Activated naive CD4-positive, alpha-beta T cell treated with anti-CD3 and anti-CD28 coated beads, Interleukin-2, amount 50 U/mL, for 24 hours (primary cell): ENCODE measurements around the gene TM4SF20.
A peak's percentile ranks its signal among the peaks of the same experiment; 100 is the strongest.
"Not testable (repeated sequence)": the region's sequence is repeated elsewhere in the genome, so short reads cannot be mapped to it uniquely, and the experiment has no call there.

Source experiments
- H3K27ac Mint-ChIP-seq: one replicate; pipeline ENCODE4 v1.8.0; 2021; ENCODE audit warnings: mild to moderate bottlenecking, mixed read lengths
- H3K27me3 Mint-ChIP-seq: one replicate; pipeline ENCODE4 v1.8.0; 2021; ENCODE audit warnings: mixed read lengths
- H3K36me3 Mint-ChIP-seq: one replicate; pipeline ENCODE4 v1.8.0; 2021; ENCODE audit warnings: mixed read lengths
- H3K4me1 Mint-ChIP-seq: one replicate; pipeline ENCODE4 v1.8.0; 2021; ENCODE audit warnings: mixed read lengths
- H3K4me3 Mint-ChIP-seq: one replicate; pipeline ENCODE4 v1.8.0; 2021; ENCODE audit warnings: mild to moderate bottlenecking, mixed read lengths
- H3K9me3 Mint-ChIP-seq: one replicate; pipeline ENCODE4 v1.8.0; 2021; ENCODE audit warnings: mixed read lengths

The TM4SF20 gene

GRCh38 chr2:227406177-227407031 is 27.3 kb upstream of the TM4SF20 start:
- no peaks in the 10 kb centered on the region for H3K27me3 Mint-ChIP-seq
- H3K9me3 Mint-ChIP-seq: no peaks in the 10 kb centered on the region
- no peaks in the 10 kb centered on the region for H3K36me3 Mint-ChIP-seq
- peak overlapping the region; percentile 68 for H3K27ac Mint-ChIP-seq
- H3K4me3 Mint-ChIP-seq: no peak overlapping the region
- peaks cover 66% of the 10 kb centered on the region for H3K4me1 Mint-ChIP-seq

DNA sequence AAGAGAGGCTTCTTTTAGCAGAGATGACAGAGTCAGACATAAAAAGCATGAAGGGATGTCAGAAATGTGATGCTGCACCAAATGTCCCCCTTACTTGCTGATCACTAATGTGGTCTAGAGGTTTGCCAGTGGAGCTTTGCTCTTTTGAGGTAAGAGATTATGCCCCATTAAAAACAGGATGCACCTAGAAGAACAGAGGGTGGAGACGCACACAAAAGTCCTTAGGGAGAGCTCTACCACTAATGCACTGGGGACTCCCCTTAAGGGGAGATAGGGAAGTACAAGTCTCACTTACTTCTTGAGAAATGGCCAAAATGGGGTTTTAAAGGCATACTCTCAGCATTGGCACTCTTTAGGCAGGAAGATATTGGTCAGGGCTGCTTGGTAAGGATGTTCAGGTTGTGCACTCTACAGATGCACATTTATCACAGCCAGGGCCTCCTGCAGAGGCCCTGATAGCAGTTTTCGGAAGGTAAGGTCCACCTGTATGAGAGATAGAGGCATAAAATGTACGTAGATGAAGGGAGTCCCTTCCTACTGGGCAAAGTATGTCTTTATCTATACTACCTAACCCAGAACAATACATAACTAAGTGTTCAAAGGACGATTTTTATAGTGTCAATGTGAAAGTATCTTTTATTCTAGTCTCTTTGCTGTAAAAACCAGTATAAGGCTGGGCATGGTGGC is 25.6 kb upstream of the TM4SF20 start:
- Mint-ChIP-seq H3K27ac (peak overlapping the region; percentile 8), H3K9me3 (no peaks in the 10 kb centered on the region), H3K36me3 (no peaks in the 10 kb centered on the region), H3K4me1 (peaks cover 59% of the 10 kb centered on the region), H3K27me3 (no peaks in the 10 kb centered on the region), H3K4me3 (no peak overlapping the region)

- no peaks in the 10 kb centered on the region for H3K9me3 Mint-ChIP-seq
- peaks cover 57% of the 10 kb centered on the region for H3K4me1 Mint-ChIP-seq
- no peaks in the 10 kb centered on the region for H3K27me3 Mint-ChIP-seq
- H3K4me3 Mint-ChIP-seq: no peak overlapping the region
- H3K27ac Mint-ChIP-seq: no peak overlapping the region
- H3K36me3 Mint-ChIP-seq: no peaks in the 10 kb centered on the region
Observed at GRCh38 chr2:227402959-227403358, 23.9 kb upstream of the TM4SF20 start.

DNA sequence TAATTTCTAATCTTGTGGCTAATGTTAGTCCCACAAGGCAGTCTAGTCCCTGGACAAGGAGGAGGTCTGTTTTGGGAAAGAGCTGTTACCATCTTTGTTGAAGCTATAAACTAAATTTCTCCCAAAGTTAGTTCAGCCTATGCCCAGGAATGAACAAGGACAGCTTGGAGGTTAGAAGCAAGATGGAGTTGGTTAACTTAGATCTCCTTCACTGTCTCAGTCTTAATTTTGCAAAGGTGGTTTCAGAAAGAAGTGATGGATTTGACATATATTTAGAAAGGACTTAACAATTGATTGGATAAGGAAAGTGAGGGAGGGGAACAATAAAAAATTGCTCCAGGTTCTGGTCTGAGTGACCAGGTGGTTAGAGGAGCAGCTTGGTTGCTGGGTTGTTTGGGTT is 23.2 kb upstream of the TM4SF20 start:
- Mint-ChIP-seq H3K27ac (no peak overlapping the region), H3K27me3 (no peaks in the 10 kb centered on the region), H3K4me3 (no peak overlapping the region), H3K36me3 (no peaks in the 10 kb centered on the region), H3K4me1 (peaks cover 60% of the 10 kb centered on the region), H3K9me3 (no peaks in the 10 kb centered on the region)

GRCh38 chr2:227401550-227401949 is 22.4 kb upstream of the TM4SF20 start:
- Mint-ChIP-seq H3K9me3 (no peaks in the 10 kb centered on the region), H3K27ac (no peak overlapping the region), H3K27me3 (no peaks in the 10 kb centered on the region), H3K4me1 (peaks cover 54% of the 10 kb centered on the region), H3K36me3 (no peaks in the 10 kb centered on the region), H3K4me3 (no peak overlapping the region)

- no peak overlapping the region for H3K4me3 Mint-ChIP-seq
- H3K27ac Mint-ChIP-seq: peak overlapping the region; percentile 75
- H3K9me3 Mint-ChIP-seq: no peaks in the 10 kb centered on the region
- H3K27me3 Mint-ChIP-seq: no peaks in the 10 kb centered on the region
- H3K36me3 Mint-ChIP-seq: no peaks in the 10 kb centered on the region
- peaks cover 32% of the 10 kb centered on the region for H3K4me1 Mint-ChIP-seq
Observed at GRCh38 chr2:227398684-227399670, 19.9 kb upstream of the TM4SF20 start.

GRCh38 chr2:227397562-227397961 is 18.5 kb upstream of the TM4SF20 start:
- Mint-ChIP-seq H3K4me1 (peaks cover 22% of the 10 kb centered on the region), H3K4me3 (no peak overlapping the region), H3K27ac (no peak overlapping the region), H3K27me3 (no peaks in the 10 kb centered on the region), H3K9me3 (no peaks in the 10 kb centered on the region), H3K36me3 (no peaks in the 10 kb centered on the region)

- Mint-ChIP-seq H3K4me1 (peaks cover 8% of the 10 kb centered on the region), H3K9me3 (no peaks in the 10 kb centered on the region), H3K4me3 (no peak overlapping the region), H3K27me3 (no peaks in the 10 kb centered on the region), H3K27ac (no peak overlapping the region), H3K36me3 (no peaks in the 10 kb centered on the region)
Observed at GRCh38 chr2:227395556-227395955, 16.4 kb upstream of the TM4SF20 start.

- H3K27me3 Mint-ChIP-seq: peaks cover 2% of the 10 kb centered on the region
- peaks cover 8% of the 10 kb centered on the region for H3K4me1 Mint-ChIP-seq
- H3K4me3 Mint-ChIP-seq: no peak overlapping the region
- no peaks in the 10 kb centered on the region for H3K36me3 Mint-ChIP-seq
- H3K27ac Mint-ChIP-seq: no peak overlapping the region
- H3K9me3 Mint-ChIP-seq: no peaks in the 10 kb centered on the region
Observed at GRCh38 chr2:227394401-227394800, 15.3 kb upstream of the TM4SF20 start.

DNA sequence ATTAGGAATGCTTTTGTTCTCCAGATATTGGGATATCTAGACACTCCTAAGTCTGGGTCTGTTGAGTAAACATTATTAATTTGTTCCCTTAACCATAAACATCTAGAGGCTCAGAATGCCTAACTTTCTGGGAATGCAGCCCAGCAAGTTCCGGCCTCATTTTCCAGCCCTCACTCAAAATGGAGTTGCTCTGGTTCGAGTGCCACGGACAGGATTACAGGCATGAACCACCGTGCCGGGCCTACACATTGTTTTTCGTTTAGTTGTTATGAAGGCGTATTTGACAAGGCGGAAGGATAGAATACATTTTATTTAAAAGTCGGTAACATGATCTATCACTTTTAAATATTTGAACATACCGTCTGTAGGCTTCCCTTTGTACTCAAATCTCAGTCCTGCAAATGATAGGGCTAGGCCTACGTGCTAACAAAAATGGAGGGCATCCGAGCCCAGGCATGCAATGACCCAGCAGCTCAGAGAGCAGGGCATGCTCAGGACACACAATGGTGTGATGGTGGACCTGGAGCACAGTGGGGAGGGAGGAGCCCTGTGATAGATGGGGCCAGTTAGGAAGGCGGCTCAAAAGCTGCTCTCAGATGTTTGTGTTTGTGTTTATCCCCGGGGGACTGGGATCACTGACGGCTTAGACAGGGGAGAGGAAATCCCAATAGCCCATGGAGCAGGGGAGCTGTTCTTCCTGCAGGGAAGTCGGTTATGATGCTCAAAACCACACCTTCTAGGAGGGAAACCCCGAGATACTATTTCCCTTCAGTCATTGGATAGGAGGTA is 11.6 kb upstream of the TM4SF20 start:
- Mint-ChIP-seq H3K27ac (peak overlapping the region; percentile 63), H3K9me3 (no peaks in the 10 kb centered on the region), H3K27me3 (peaks cover 2% of the 10 kb centered on the region), H3K36me3 (no peaks in the 10 kb centered on the region), H3K4me1 (peaks cover 11% of the 10 kb centered on the region), H3K4me3 (no peak overlapping the region)

DNA sequence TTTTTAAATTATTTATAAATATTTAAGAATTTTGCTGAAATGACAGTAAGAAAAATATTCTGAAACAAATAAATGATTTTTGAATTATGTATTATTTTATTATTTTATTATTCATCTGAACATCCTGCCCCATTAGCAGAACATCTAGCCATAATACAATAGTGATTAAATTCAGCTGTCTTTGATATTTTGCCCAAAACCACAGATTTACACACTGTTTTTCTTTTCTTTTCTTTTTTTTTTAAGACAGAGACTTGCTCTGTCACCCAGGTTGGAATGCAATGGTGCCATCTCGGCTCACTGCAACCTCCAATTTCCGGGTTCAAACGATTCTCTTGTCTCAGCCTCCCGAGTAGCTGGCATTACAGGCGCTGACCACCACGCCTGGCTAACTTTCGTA is 10.6 kb upstream of the TM4SF20 start:
- H3K36me3 Mint-ChIP-seq: no peaks in the 10 kb centered on the region
- H3K9me3 Mint-ChIP-seq: no peaks in the 10 kb centered on the region
- H3K4me3 Mint-ChIP-seq: no peak overlapping the region
- H3K27me3 Mint-ChIP-seq: peaks cover 2% of the 10 kb centered on the region
- no peak overlapping the region for H3K27ac Mint-ChIP-seq
- H3K4me1 Mint-ChIP-seq: peaks cover 11% of the 10 kb centered on the region

- Mint-ChIP-seq H3K9me3 (no peaks in the 10 kb centered on the region), H3K4me1 (peaks cover 11% of the 10 kb centered on the region), H3K4me3 (no peak overlapping the region), H3K36me3 (no peaks in the 10 kb centered on the region), H3K27ac (no peak overlapping the region), H3K27me3 (peaks cover 2% of the 10 kb centered on the region)
Observed at GRCh38 chr2:227389231-227389630, 10.1 kb upstream of the TM4SF20 start.

DNA sequence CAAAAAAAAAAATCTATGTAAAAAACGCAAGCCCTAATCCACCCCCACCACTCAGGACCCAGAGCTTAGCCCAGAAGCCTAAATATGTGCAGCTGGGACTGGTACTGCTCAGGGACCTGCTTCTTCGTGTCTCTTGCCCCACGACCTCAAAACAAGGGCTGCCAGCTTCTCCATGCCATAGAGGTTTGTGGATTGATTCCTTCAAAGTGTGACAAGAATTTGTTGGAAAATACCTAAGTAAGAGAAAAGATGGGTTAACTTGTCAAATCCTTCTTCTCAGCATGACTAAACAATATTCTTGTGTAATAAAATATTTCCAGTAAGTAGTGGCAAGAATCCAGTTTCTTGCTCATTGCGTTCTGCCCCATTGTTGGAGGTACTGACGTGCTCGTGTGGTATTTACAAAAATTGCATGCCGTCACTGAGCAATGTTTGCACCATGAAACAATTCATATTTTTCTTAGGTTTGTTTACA is 9.5 kb upstream of the TM4SF20 start:
- Mint-ChIP-seq H3K27me3 (peaks cover 4% of the 10 kb centered on the region), H3K36me3 (no peaks in the 10 kb centered on the region), H3K4me3 (no peak overlapping the region), H3K9me3 (no peaks in the 10 kb centered on the region), H3K27ac (no peak overlapping the region), H3K4me1 (peaks cover 13% of the 10 kb centered on the region)

DNA sequence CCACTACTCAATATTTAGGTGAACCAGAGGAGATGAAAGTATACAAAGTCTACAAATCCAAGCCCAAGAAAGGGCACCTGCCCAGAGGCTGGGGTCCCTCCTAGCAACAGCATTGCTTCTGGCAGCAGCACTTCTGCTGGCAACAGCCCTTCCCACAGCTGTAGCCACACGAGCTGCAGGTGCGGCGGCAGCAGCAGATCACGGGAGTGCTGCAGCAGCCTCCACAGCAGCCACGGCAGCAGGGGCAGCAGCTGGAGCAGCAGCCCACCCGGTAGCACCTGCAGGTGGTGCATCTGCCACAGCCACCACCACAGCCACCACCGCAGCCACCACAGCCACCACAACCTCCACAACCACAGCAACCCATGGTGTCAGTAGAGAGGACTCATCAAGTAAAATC is 8.5 kb upstream of the TM4SF20 start, which contains the start of gene SCYGR1:
SCYGR1 (minus strand) TSS at position 367 of the 400 bp plus-strand sequence; CDS start at position 367, 0 bp downstream.
- not testable (repeated sequence) for H3K4me3 Mint-ChIP-seq, H3K27me3 Mint-ChIP-seq, H3K36me3 Mint-ChIP-seq, H3K27ac Mint-ChIP-seq, H3K9me3 Mint-ChIP-seq
- peaks cover 21% of the 10 kb centered on the region for H3K4me1 Mint-ChIP-seq

- no peak overlapping the region for H3K27ac Mint-ChIP-seq
- H3K36me3 Mint-ChIP-seq: no peaks in the 10 kb centered on the region
- H3K4me3 Mint-ChIP-seq: no peak overlapping the region
- peaks cover 30% of the 10 kb centered on the region for H3K4me1 Mint-ChIP-seq
- peaks cover 4% of the 10 kb centered on the region for H3K27me3 Mint-ChIP-seq
- H3K9me3 Mint-ChIP-seq: no peaks in the 10 kb centered on the region
Observed at GRCh38 chr2:227386630-227387029, 7.5 kb upstream of the TM4SF20 start.
